Panc1 (cell line): ENCODE measurements around the gene OOEP. TPM values are rescaled to one million over a fixed set of nuclear protein-coding genes. Genes with fewer than 3 reads are reported as not detected.

Experiments
- ATAC-seq: fragments of 200-7000 bp; cut with Tn5 transposase; 2 replicates; pipeline ENCODE4 v1.9.1; 2020; ENCODE audit warnings: mild to moderate bottlenecking, moderate library complexity
- BruUV-seq: library from RNA; stranded (reverse); fragments of 400-500 nt; replicated peaks from 2 replicates; lab custom pipeline; 2021; lab: Mats Ljungman, UMichigan
- CTCF ChIA-PET: fragments of 300-600 bp; sonication (Branson Sonifier 250); formaldehyde crosslinking; loops from one replicate; lab custom pipeline; 2022; ENCODE audit warnings: antibody characterized with exemption; lab: Charles Lee
- POLR2A ChIA-PET: fragments of 300-600 bp; sonication (Branson Sonifier 250); formaldehyde crosslinking; loops from one replicate; lab custom pipeline; 2022; ENCODE audit warnings: antibody characterized with exemption; lab: Charles Lee
- DNase-seq: peaks from one replicate; pipeline ENCODE4 v3.0.0-alpha.2; 2010; ENCODE audit warnings: low read depth, low spot score
- H3K27ac ChIP-seq: 2 replicates; pipeline ENCODE4 v1.5.1; 2011; ENCODE audit warnings: mild to moderate bottlenecking, low read length, inconsistent platforms
- H3K27me3 ChIP-seq: fragments of 200-500 bp; sonication (Bioruptor generic); 2 replicates; pipeline ENCODE4 v1.6.0; 2014; ENCODE audit warnings: low read length, inconsistent platforms; ENCODE audit not compliant: control insufficient read depth, insufficient read depth
- H3K36me3 ChIP-seq: fragments of 200-500 bp; sonication (Bioruptor generic); 2 replicates; pipeline ENCODE4 v1.5.1; 2014; ENCODE audit warnings: inconsistent platforms, mild to moderate bottlenecking, low read length, moderate library complexity; ENCODE audit not compliant: control insufficient read depth, insufficient read depth
- H3K4me1 ChIP-seq: 2 replicates; pipeline ENCODE4 v1.5.1; 2011; ENCODE audit warnings: inconsistent platforms, mild to moderate bottlenecking, low read length, moderate library complexity; ENCODE audit not compliant: control insufficient read depth, insufficient read depth
- H3K4me3 ChIP-seq, 2 experiments: 2 replicates each; pipeline ENCODE4 v1.5.1; 2011 to 2012; ENCODE audit warnings: low read depth in 2 of 2, low read length in 2 of 2, mild to moderate bottlenecking in 2 of 2, inconsistent platforms in 1 of 2, moderate library complexity in 1 of 2
- H3K9me3 ChIP-seq: fragments of 200-500 bp; sonication (Bioruptor generic); 2 replicates; pipeline ENCODE4 v1.5.1; 2014; ENCODE audit warnings: low read depth, mild to moderate bottlenecking, inconsistent platforms, low read length, moderate library complexity; ENCODE audit not compliant: control insufficient read depth, insufficient read depth
- POLR2AphosphoS5 ChIP-seq: IDR thresholded peaks from 2 replicates; pipeline ENCODE4 v1.6.1; 2012; ENCODE audit warnings: mild to moderate bottlenecking, low read depth, low read length, moderate library complexity
- SIN3A ChIP-seq: IDR thresholded peaks from 2 replicates; pipeline ENCODE4 v1.6.1; 2012; ENCODE audit warnings: low read depth, mild to moderate bottlenecking, low read length, moderate library complexity, borderline replicate concordance; ENCODE audit not compliant: insufficient read depth
- TCF7L2 ChIP-seq: IDR thresholded peaks from 2 replicates; pipeline ENCODE4 v1.6.1; 2011; ENCODE audit warnings: mild to moderate bottlenecking, low read depth, low read length, inconsistent platforms
- in situ Hi-C: cut with HindIII; loops from 2 replicates; pipeline ENCODE4 v1.10.0; 2016; ENCODE audit warnings: low sequenced_read_pairs, low pct_unique_long_range_greater_than_20kb
- intact Hi-C: fragments of 100-400 bp; cut with micrococcal nuclease; formaldehyde crosslinking; loops from one replicate; pipeline ENCODE4 v1.10.0; 2022; ENCODE audit not compliant: unreplicated experiment
- total RNA-seq: library from RNA; stranded (reverse); gene quantifications from one replicate; pipeline ENCODE4 v1.2.1, GENCODE V29; 2021; ENCODE audit not compliant: unreplicated experiment
- TF ChIP-seq, protein P1 (sequence below), 2 experiments: IDR thresholded peaks; 2 replicates each; pipeline ENCODE4 v1.6.1; 2011 to 2012; ENCODE audit warnings: low read depth in 2 of 2, control low read depth in 1 of 2, low read length in 1 of 2, mild to moderate bottlenecking in 1 of 2, moderate library complexity in 1 of 2; ENCODE audit not compliant: insufficient read depth in 1 of 2
- TF ChIP-seq, protein P2 (sequence below): fragments of 450-650 bp; IDR thresholded peaks from 2 replicates; pipeline ENCODE4 v1.5.1; 2017; ENCODE audit warnings: mild to moderate bottlenecking

OOEP gene
- total RNA-seq, 1 experiment from 2014 or later = 10.6 TPM

DNA sequence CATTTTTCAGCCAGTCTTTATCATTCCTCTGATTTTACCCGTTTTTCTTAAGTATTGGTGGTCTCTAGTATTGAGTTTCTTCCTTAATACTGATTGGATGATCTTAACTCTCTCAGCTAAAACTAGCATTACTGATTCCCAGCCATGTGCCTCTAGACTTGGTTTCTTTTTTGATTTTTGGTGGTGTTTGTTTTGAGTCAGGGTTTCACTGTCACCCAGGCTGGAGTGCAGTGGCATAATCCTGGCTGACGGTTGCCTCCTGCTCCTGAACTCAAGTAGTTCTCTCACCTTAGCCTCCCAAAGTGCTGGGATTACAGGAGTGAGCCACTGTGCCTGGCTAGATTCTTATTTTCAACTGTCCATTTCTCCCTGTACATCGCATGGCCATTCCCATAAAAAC, 40.5 kb downstream of the OOEP start:
- DNase-seq (no peak), ATAC-seq (no peak)
- in situ Hi-C loops = no loop called here
- intact Hi-C loops = loop anchor here (5.0 to 10.0 kb wide), 3 partner anchors 144 to 914 kb away; no protein-coding TSS in a partner anchor
- POLR2A ChIA-PET = no interaction called here
- Histone ChIP-seq H3K27me3 (no peaks in the 10 kb centered on the region), H3K4me1 (no peaks in the 10 kb centered on the region), H3K9me3 (no peaks in the 10 kb centered on the region), H3K4me3 (no peak overlapping the region), H3K36me3 (no peaks in the 10 kb centered on the region), H3K27ac (no peak overlapping the region)
- no peak for TF ChIP-seq POLR2AphosphoS5
- TF ChIP-seq TCF7L2 = no peak
- no peak for TF ChIP-seq SIN3A
- TF ChIP-seq, protein P1, sequence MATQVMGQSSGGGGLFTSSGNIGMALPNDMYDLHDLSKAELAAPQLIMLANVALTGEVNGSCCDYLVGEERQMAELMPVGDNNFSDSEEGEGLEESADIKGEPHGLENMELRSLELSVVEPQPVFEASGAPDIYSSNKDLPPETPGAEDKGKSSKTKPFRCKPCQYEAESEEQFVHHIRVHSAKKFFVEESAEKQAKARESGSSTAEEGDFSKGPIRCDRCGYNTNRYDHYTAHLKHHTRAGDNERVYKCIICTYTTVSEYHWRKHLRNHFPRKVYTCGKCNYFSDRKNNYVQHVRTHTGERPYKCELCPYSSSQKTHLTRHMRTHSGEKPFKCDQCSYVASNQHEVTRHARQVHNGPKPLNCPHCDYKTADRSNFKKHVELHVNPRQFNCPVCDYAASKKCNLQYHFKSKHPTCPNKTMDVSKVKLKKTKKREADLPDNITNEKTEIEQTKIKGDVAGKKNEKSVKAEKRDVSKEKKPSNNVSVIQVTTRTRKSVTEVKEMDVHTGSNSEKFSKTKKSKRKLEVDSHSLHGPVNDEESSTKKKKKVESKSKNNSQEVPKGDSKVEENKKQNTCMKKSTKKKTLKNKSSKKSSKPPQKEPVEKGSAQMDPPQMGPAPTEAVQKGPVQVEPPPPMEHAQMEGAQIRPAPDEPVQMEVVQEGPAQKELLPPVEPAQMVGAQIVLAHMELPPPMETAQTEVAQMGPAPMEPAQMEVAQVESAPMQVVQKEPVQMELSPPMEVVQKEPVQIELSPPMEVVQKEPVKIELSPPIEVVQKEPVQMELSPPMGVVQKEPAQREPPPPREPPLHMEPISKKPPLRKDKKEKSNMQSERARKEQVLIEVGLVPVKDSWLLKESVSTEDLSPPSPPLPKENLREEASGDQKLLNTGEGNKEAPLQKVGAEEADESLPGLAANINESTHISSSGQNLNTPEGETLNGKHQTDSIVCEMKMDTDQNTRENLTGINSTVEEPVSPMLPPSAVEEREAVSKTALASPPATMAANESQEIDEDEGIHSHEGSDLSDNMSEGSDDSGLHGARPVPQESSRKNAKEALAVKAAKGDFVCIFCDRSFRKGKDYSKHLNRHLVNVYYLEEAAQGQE (IDR thresholded peaks at IDR 0.05; ENCODE audit: insufficient read depth in 1 of 2, low read depth in 2 of 2, low read length in 1 of 2) = no peak
- TF ChIP-seq, protein P2, sequence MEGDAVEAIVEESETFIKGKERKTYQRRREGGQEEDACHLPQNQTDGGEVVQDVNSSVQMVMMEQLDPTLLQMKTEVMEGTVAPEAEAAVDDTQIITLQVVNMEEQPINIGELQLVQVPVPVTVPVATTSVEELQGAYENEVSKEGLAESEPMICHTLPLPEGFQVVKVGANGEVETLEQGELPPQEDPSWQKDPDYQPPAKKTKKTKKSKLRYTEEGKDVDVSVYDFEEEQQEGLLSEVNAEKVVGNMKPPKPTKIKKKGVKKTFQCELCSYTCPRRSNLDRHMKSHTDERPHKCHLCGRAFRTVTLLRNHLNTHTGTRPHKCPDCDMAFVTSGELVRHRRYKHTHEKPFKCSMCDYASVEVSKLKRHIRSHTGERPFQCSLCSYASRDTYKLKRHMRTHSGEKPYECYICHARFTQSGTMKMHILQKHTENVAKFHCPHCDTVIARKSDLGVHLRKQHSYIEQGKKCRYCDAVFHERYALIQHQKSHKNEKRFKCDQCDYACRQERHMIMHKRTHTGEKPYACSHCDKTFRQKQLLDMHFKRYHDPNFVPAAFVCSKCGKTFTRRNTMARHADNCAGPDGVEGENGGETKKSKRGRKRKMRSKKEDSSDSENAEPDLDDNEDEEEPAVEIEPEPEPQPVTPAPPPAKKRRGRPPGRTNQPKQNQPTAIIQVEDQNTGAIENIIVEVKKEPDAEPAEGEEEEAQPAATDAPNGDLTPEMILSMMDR = no peak
- BruUV-seq = no TSS peak
- CTCF ChIA-PET = interaction anchor here (1.9 kb wide), 1 partner anchor 60 kb away, joined by 8 read pairs; no protein-coding TSS in a partner anchor

DNA sequence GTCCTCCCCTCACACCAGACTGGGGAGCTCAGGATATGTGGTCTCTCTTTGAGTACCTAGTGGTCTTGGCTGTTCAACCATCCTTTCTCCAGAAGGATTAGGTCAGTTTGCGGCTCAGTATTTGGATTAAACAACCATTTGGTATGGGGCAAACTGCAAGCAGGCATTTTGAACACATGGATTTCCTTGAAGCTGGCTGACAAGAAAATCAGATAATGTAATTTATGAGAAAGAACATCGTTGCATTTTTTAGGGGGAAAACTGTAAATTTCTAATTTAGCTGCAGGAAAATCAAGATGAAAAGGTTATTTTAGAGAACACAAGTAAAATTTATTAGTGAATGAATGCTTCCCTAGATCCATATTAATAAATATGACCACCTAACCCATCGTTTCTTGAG, 40.9 kb downstream of the OOEP start:
- intact Hi-C loops = loop anchor here (5.0 to 10.0 kb wide), 3 partner anchors 144 to 914 kb away; no protein-coding TSS in a partner anchor
- H3K27me3 ChIP-seq = no peaks in the 10 kb centered on the region
- no peak overlapping the region for H3K27ac ChIP-seq
- POLR2A ChIA-PET = interaction anchor here (1.2 kb wide), 1 partner anchor 60 kb away, joined by 7 read pairs; no protein-coding TSS in a partner anchor
- CTCF ChIA-PET = interaction anchor here (0.6 to 2.8 kb wide), 3 partner anchors 21 to 60 kb away, joined by 3 to 24 read pairs (median 8); no protein-coding TSS in a partner anchor
- no peak for ATAC-seq
- TF ChIP-seq TCF7L2 (no peak), POLR2AphosphoS5 (no peak)
- TF ChIP-seq, protein P1 (IDR thresholded peaks at IDR 0.05; ENCODE audit: insufficient read depth in 1 of 2, low read depth in 2 of 2, low read length in 1 of 2) = no peak
- H3K4me3 ChIP-seq = no peak overlapping the region
- no peaks in the 10 kb centered on the region for H3K36me3 ChIP-seq
- no TSS peak for BruUV-seq
- no peak for DNase-seq
- in situ Hi-C loops = no loop called here
- no peaks in the 10 kb centered on the region for H3K4me1 ChIP-seq
- no peaks in the 10 kb centered on the region for H3K9me3 ChIP-seq
